Measurements from ENCODE around the gene IL16. TPM values are rescaled to one million over a fixed set of nuclear protein-coding genes. Genes with fewer than 3 reads are reported as not detected.

IL16 gene
- total RNA-seq, 1 experiment from 2014 or later: 0.81 TPM

GRCh38 chr15:81156324-81156723 is 40.4 kb upstream of the IL16 start:
- intact Hi-C loops (cut with micrococcal nuclease): no loop called here
- RAD21 ChIA-PET (ENCODE audit: low non-redundant PET in 1 of 2, low total read pairs in 2 of 2, uncharacterized antibody in 2 of 2, unreplicated experiment in 2 of 2): interaction anchor here (1.0 to 2.2 kb wide), 3 partner anchors 110 kb away, joined by 5 to 20 read pairs (median 15); no protein-coding TSS in a partner anchor
- CTCF ChIA-PET: interaction anchor here (0.7 to 5.6 kb wide), 16 partner anchors 7 to 187 kb away, joined by 3 to 119 read pairs (median 6); no protein-coding TSS in a partner anchor
- no peaks in the 10 kb centered on the region for H4K20me1 ChIP-seq (ENCODE audit: insufficient read depth)
- POLR2A ChIA-PET: interaction anchor here (1.0 kb wide), 1 partner anchor 8 kb away, joined by 4 read pairs; no protein-coding TSS in a partner anchor
- no peak overlapping the region for H3K4me2 ChIP-seq (ENCODE audit: low read length)
- no peaks in the 10 kb centered on the region for H3K4me1 ChIP-seq (ENCODE audit: control insufficient read depth in 1 of 2, insufficient read depth in 2 of 2, low read length in 2 of 2)
- no peak overlapping the region for H2AFZ ChIP-seq (ENCODE audit: low read depth, low read length, poor library complexity, severe bottlenecking)
- H3K36me3 ChIP-seq (ENCODE audit: control insufficient read depth in 1 of 2, insufficient read depth in 2 of 2, low read length in 2 of 2): no peaks in the 10 kb centered on the region
- no peak overlapping the region for H3K9ac ChIP-seq (ENCODE audit: low read length)
- no peaks in the 10 kb centered on the region for H3K9me2 ChIP-seq (ENCODE audit: insufficient read depth)
- H3K27ac ChIP-seq (ENCODE audit: low read depth, low read length): no peak overlapping the region
- TF ChIP-seq POLR2A (IDR thresholded peaks at IDR 0.05; ENCODE audit: borderline replicate concordance, extremely low read depth, insufficient read depth, insufficient read length): no peak
- no peak for TF ChIP-seq SRF (IDR thresholded peaks at IDR 0.05; ENCODE audit: low read depth)
- TF ChIP-seq EGR1 (IDR thresholded peaks at IDR 0.05; ENCODE audit: low read depth): no peak
- no peak for TF ChIP-seq POLR2AphosphoS5 (IDR thresholded peaks at IDR 0.05; ENCODE audit: low read depth, low read length)
- TF ChIP-seq ZFX (IDR thresholded peaks at IDR 0.05): no peak
- TF ChIP-seq YY1 (IDR thresholded peaks at IDR 0.05; ENCODE audit: extremely low read depth, insufficient replicate concordance, low read depth, low read length): no peak
- TF ChIP-seq, protein P1, sequence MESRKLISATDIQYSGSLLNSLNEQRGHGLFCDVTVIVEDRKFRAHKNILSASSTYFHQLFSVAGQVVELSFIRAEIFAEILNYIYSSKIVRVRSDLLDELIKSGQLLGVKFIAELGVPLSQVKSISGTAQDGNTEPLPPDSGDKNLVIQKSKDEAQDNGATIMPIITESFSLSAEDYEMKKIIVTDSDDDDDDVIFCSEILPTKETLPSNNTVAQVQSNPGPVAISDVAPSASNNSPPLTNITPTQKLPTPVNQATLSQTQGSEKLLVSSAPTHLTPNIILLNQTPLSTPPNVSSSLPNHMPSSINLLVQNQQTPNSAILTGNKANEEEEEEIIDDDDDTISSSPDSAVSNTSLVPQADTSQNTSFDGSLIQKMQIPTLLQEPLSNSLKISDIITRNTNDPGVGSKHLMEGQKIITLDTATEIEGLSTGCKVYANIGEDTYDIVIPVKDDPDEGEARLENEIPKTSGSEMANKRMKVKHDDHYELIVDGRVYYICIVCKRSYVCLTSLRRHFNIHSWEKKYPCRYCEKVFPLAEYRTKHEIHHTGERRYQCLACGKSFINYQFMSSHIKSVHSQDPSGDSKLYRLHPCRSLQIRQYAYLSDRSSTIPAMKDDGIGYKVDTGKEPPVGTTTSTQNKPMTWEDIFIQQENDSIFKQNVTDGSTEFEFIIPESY (IDR thresholded peaks at IDR 0.05; ENCODE audit: extremely low read depth, insufficient replicate concordance, low read length): no peak
- no peak for TF ChIP-seq CTCF (IDR thresholded peaks at IDR 0.05 in 2 of 3, conservative IDR thresholded peaks at IDR 0.05 in 1 of 3; ENCODE audit: borderline replicate concordance in 1 of 3, insufficient read depth in 1 of 3, low read depth in 2 of 3, low read length in 2 of 3)
- TF ChIP-seq ZNF274 (IDR thresholded peaks at IDR 0.05; ENCODE audit: low read depth, low read length): no peak
- no peak overlapping the region for H3K4me3 ChIP-seq (replicated peaks in 1 of 2; ENCODE audit: low read depth in 1 of 2, low read length in 2 of 2)
- BruUV-seq (replicated peaks): no TSS peak
- H3K9me3 ChIP-seq (ENCODE audit: control insufficient read depth in 1 of 2, insufficient read depth in 1 of 2, low read depth in 1 of 2, low read length in 2 of 2): no peaks in the 10 kb centered on the region
- no peak for DNase-seq (ENCODE audit: low read depth, low spot score)
- ATAC-seq: no peak
- H3K79me2 ChIP-seq (ENCODE audit: insufficient read depth, low read length): no peaks in the 10 kb centered on the region
- H3K27me3 ChIP-seq (ENCODE audit: insufficient read depth, low read length): peaks cover 3% of the 10 kb centered on the region; the same call in 1 of the 2 replicates

Measured in HCT116 (cell line).